ENCODE measurements around the gene MRPS7. TPM values are rescaled to one million over a fixed set of nuclear protein-coding genes. Genes with fewer than 3 reads are reported as not detected.

Gene MRPS7
- total and polyA plus RNA-seq, 2 experiments from 2014 or later, result 47.5 to 102 TPM

- H3K27ac ChIP-seq, result no peak overlapping the region
- no peaks in the 10 kb centered on the region for H3K36me3 ChIP-seq (replicated peaks; ENCODE audit: insufficient read depth, low read depth)
- H2AFZ ChIP-seq, result no peak overlapping the region
- no peak overlapping the region for H3K4me3 ChIP-seq
- TF ChIP-seq CTCF (IDR thresholded peaks at IDR 0.05; ENCODE audit: poor library complexity), result no peak
- no peak for TF ChIP-seq EZH2 (IDR thresholded peaks at IDR 0.05; ENCODE audit: borderline replicate concordance)
- TF ChIP-seq EZH2phosphoT487 (IDR thresholded peaks at IDR 0.05; ENCODE audit: low read depth, severe bottlenecking, unreplicated experiment), result no peak
- H3K79me2 ChIP-seq, result no peaks in the 10 kb centered on the region
- H3K27me3 ChIP-seq, result no peaks in the 10 kb centered on the region
- DNase-seq (ENCODE audit: low spot score), result no peak
- H3K4me2 ChIP-seq, result no peak overlapping the region
- H3K4me1 ChIP-seq (ENCODE audit: insufficient read depth), result no peaks in the 10 kb centered on the region
- 93% methylated on average over 9 of the region's 9 CpGs for WGBS (ENCODE audit: low lambda C conversion rate, missing lambda C conversion rate)
- H4K20me1 ChIP-seq (ENCODE audit: insufficient read depth, poor library complexity, severe bottlenecking), result no peaks in the 10 kb centered on the region
- H3K9me3 ChIP-seq (ENCODE audit: low read depth), result no peaks in the 10 kb centered on the region
- no peaks in the 10 kb centered on the region for H3K9me2 ChIP-seq (replicated peaks; ENCODE audit: insufficient read depth)
Measured at GRCh38 chr17:75241502-75241901, 20.2 kb upstream of the MRPS7 start.

- Histone ChIP-seq H3K9me2 (replicated peaks; ENCODE audit: insufficient read depth) (no peaks in the 10 kb centered on the region), H3K27ac (no peak overlapping the region), H4K20me1 (ENCODE audit: insufficient read depth, poor library complexity, severe bottlenecking) (no peaks in the 10 kb centered on the region), H3K4me3 (no peak overlapping the region), H2AFZ (no peak overlapping the region), H3K79me2 (no peaks in the 10 kb centered on the region), H3K4me1 (ENCODE audit: insufficient read depth) (no peaks in the 10 kb centered on the region), H3K9me3 (ENCODE audit: low read depth) (no peaks in the 10 kb centered on the region), H3K27me3 (no peaks in the 10 kb centered on the region), H3K36me3 (replicated peaks; ENCODE audit: insufficient read depth, low read depth) (no peaks in the 10 kb centered on the region), H3K4me2 (no peak overlapping the region)
- TF ChIP-seq CTCF (IDR thresholded peaks at IDR 0.05; ENCODE audit: poor library complexity) (no peak), EZH2 (IDR thresholded peaks at IDR 0.05; ENCODE audit: borderline replicate concordance) (no peak), EZH2phosphoT487 (IDR thresholded peaks at IDR 0.05; ENCODE audit: low read depth, severe bottlenecking, unreplicated experiment) (no peak)
- no peak for DNase-seq (ENCODE audit: low spot score)
- 95% methylated on average over 15 of the region's 15 CpGs for WGBS (ENCODE audit: low lambda C conversion rate, missing lambda C conversion rate)
Measured at GRCh38 chr17:75241996-75242460, 19.7 kb upstream of the MRPS7 start.

GRCh38 chr17:75242461-75243042 lies 19.1 kb upstream of the MRPS7 start:
- no peaks in the 10 kb centered on the region for H3K4me1 ChIP-seq (ENCODE audit: insufficient read depth)
- no peak overlapping the region for H3K4me2 ChIP-seq
- no peaks in the 10 kb centered on the region for H3K36me3 ChIP-seq (replicated peaks; ENCODE audit: insufficient read depth, low read depth)
- H3K79me2 ChIP-seq, result peaks cover 4% of the 10 kb centered on the region
- no peak overlapping the region for H3K4me3 ChIP-seq
- no peak overlapping the region for H2AFZ ChIP-seq
- H3K9me2 ChIP-seq (replicated peaks; ENCODE audit: insufficient read depth), result no peaks in the 10 kb centered on the region
- DNase-seq (ENCODE audit: low spot score), result no peak
- H3K9me3 ChIP-seq (ENCODE audit: low read depth), result no peaks in the 10 kb centered on the region
- no peaks in the 10 kb centered on the region for H3K27me3 ChIP-seq
- no peak overlapping the region for H3K27ac ChIP-seq
- 95% methylated on average over 17 of the region's 17 CpGs for WGBS (ENCODE audit: low lambda C conversion rate, missing lambda C conversion rate)
- H4K20me1 ChIP-seq (ENCODE audit: insufficient read depth, poor library complexity, severe bottlenecking), result no peaks in the 10 kb centered on the region
- no peak for TF ChIP-seq EZH2phosphoT487 (IDR thresholded peaks at IDR 0.05; ENCODE audit: low read depth, severe bottlenecking, unreplicated experiment)
- TF ChIP-seq EZH2 (IDR thresholded peaks at IDR 0.05; ENCODE audit: borderline replicate concordance), result no peak
- no peak for TF ChIP-seq CTCF (IDR thresholded peaks at IDR 0.05; ENCODE audit: poor library complexity)

All from hepatocyte (in vitro differentiated cells).